Right renal pelvis (tissue), 4 donors: ENCODE results near the gene HSBP1. TPM values are rescaled to one million over a fixed set of nuclear protein-coding genes. Genes with fewer than 3 reads are reported as not detected.

ENCODE experiments used
- polyA plus RNA-seq, 4 donors: library from polyadenylated mRNA; unstranded; fragments of 120-200 nt; gene quantifications; one replicate each; pipeline ENCODE4 v1.2.1, GENCODE V29; 2013; ENCODE audit not compliant: insufficient read length in 4 of 4

Gene HSBP1
- polyA plus RNA-seq, 4 donors: 210 to 253 (median 237) TPM

Other genes with a start within 250 kb of the HSBP1 start
- 1 to 10 TPM; 4.3 to 5.4 (median 4.4) TPM for gene MLYCD, start 91.1 kb downstream of the HSBP1 start, polyA plus RNA-seq
- under 1 TPM; 0.51 to 0.68 (median 0.59) TPM for gene OSGIN1, start 145.3 kb downstream of the HSBP1 start, polyA plus RNA-seq
- gene NECAB2, start 160.3 kb downstream of the HSBP1 start, polyA plus RNA-seq: 1 to 10 TPM; 1.9 to 5.1 (median 2.7) TPM
- under 1 TPM in 1 of 4 donors, not detected in 3; 0.27 TPM for gene SLC38A8, start 234.8 kb downstream of the HSBP1 start, polyA plus RNA-seq